Measurements from ENCODE around the gene RNF145. TPM values are rescaled to one million over a fixed set of nuclear protein-coding genes. Genes with fewer than 3 reads are reported as not detected.

The RNF145 gene
- total RNA-seq, 1 experiment from 2014 or later: 122 TPM

- no TSS peak for BruUV-seq (replicated peaks)
- Mint-ChIP-seq H3K36me3 (ENCODE audit: insufficient read depth, unreplicated experiment) (no peaks in the 10 kb centered on the region), H3K9me3 (ENCODE audit: unreplicated experiment) (no peaks in the 10 kb centered on the region), H3K27ac (ENCODE audit: low read depth, unreplicated experiment) (no peak overlapping the region), H3K4me1 (ENCODE audit: insufficient read depth, unreplicated experiment) (peaks cover 7% of the 10 kb centered on the region), H3K27me3 (ENCODE audit: insufficient read depth, unreplicated experiment) (no peaks in the 10 kb centered on the region), H3K4me3 (ENCODE audit: unreplicated experiment) (no peak overlapping the region)
- POLR2A ChIA-PET: interaction anchor here (0.7 to 1.6 kb wide), 7 partner anchors 25 to 1389 kb away, joined by 3 to 5 read pairs (median 3); partner anchors contain the start of gene LSM11
- no peak for TF ChIP-seq CTCF (IDR thresholded peaks at IDR 0.05; ENCODE audit: unreplicated experiment)
- CTCF ChIA-PET: interaction anchor here (0.6 to 3.1 kb wide), 43 partner anchors 9 to 1390 kb away, joined by 3 to 48 read pairs (median 5); no protein-coding TSS in a partner anchor
- DNase-seq (ENCODE audit: unreplicated experiment): no peak
- intact Hi-C loops (cut with micrococcal nuclease): loop anchor here (2.0 to 10.0 kb wide), 3 partner anchors 429 to 957 kb away; no protein-coding TSS in a partner anchor
Observed at GRCh38 chr5:159131951-159132350, 77.4 kb downstream of the RNF145 start.

DNA sequence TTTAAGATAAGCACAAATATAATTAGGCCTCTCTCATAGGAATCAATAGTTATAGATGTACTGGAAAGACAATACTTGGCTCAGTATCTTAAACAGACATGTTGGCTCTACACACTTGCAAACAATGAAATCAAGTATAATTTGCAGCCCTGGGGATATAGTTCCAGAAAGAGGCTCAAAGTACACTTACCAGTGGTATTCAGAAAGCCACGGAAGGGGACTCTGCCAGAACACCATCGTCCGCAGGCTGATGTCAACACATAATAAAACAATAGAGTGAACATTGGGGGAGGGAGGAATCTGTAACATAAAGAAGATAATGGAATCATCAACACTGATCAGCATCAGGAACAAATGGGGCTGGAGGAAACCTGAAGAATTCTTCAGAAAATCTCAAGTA, 78.5 kb downstream of the RNF145 start:
- DNase-seq (ENCODE audit: unreplicated experiment): no peak
- TF ChIP-seq CTCF (IDR thresholded peaks at IDR 0.05; ENCODE audit: unreplicated experiment): no peak
- ChIA-PET POLR2A (no interaction called here), CTCF (interaction anchor here (0.6 to 3.1 kb wide), 7 partner anchors 24 to 1319 kb away, joined by 3 to 33 read pairs (median 5); no protein-coding TSS in a partner anchor)
- H3K9me3 Mint-ChIP-seq (ENCODE audit: unreplicated experiment): peaks cover under 1% of the 10 kb centered on the region
- intact Hi-C loops (cut with micrococcal nuclease): loop anchor here (10.0 kb wide), 1 partner anchor 746 kb away; no protein-coding TSS in a partner anchor
- BruUV-seq (replicated peaks): no TSS peak
- no peak overlapping the region for H3K4me3 Mint-ChIP-seq (ENCODE audit: unreplicated experiment)
- no peak overlapping the region for H3K27ac Mint-ChIP-seq (ENCODE audit: low read depth, unreplicated experiment)
- peaks cover 7% of the 10 kb centered on the region for H3K4me1 Mint-ChIP-seq (ENCODE audit: insufficient read depth, unreplicated experiment)
- H3K27me3 Mint-ChIP-seq (ENCODE audit: insufficient read depth, unreplicated experiment): no peaks in the 10 kb centered on the region
- H3K36me3 Mint-ChIP-seq (ENCODE audit: insufficient read depth, unreplicated experiment): no peaks in the 10 kb centered on the region

DNA sequence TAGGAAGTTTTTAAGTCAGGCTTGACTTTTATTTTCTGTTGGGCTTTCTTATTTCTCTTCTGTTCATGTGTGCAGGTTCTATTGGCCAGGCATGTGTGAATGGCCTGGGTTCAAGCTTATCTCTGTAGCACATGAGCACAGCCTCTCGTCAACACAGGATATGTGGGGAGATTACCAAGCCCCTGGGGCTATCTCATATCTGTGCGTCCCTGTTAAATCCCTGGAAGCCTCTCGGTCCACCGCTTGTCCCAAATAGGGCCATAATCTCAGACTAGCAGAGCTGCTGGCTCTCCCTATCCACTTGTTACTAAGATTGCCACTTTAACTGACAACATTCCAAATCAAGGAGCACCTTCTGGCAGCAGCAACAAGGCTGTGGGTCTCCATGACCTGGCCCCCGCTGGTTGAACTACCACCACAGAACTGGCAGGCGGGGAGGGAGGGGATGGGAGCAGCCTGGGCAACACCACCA, 81.2 kb downstream of the RNF145 start:
- H3K27me3 Mint-ChIP-seq (ENCODE audit: insufficient read depth, unreplicated experiment): no peaks in the 10 kb centered on the region

DNA sequence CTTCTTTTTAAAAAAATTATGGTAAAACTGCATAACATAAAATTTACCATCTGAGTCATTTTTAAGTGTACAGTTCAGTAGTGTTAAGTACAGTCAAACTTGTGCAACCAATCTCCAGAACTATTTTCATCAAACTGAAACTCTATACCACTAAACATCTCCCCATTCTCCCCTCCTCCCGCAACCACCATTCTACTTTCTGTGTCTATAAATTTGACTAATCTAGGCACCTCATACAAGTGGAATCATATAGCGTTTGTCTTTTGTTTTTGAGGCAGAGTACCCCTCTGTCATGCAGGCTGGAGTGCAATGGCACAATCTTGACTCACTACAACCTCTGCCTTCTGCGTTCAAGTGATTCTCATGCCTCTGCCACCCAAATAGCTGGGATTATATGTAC, 85.7 kb downstream of the RNF145 start:
- no peak for DNase-seq (ENCODE audit: unreplicated experiment)
- POLR2A ChIA-PET: no interaction called here
- peaks cover 10% of the 10 kb centered on the region for H3K4me1 Mint-ChIP-seq (ENCODE audit: insufficient read depth, unreplicated experiment)
- H3K4me3 Mint-ChIP-seq (ENCODE audit: unreplicated experiment): no peak overlapping the region
- no peak for TF ChIP-seq CTCF (IDR thresholded peaks at IDR 0.05; ENCODE audit: unreplicated experiment)
- no peaks in the 10 kb centered on the region for H3K36me3 Mint-ChIP-seq (ENCODE audit: insufficient read depth, unreplicated experiment)
- H3K27me3 Mint-ChIP-seq (ENCODE audit: insufficient read depth, unreplicated experiment): no peaks in the 10 kb centered on the region
- H3K9me3 Mint-ChIP-seq (ENCODE audit: unreplicated experiment): peaks cover 16% of the 10 kb centered on the region
- no peak overlapping the region for H3K27ac Mint-ChIP-seq (ENCODE audit: low read depth, unreplicated experiment)
- CTCF ChIA-PET: interaction anchor here (0.6 to 3.9 kb wide), 7 partner anchors 9 to 1175 kb away, joined by 3 to 30 read pairs (median 3); no protein-coding TSS in a partner anchor
- no TSS peak for BruUV-seq (replicated peaks)
- intact Hi-C loops (cut with micrococcal nuclease): no loop called here

More for the DNA sequence above, 81.2 kb downstream of the RNF145 start:
- peaks cover 16% of the 10 kb centered on the region for H3K9me3 Mint-ChIP-seq (ENCODE audit: unreplicated experiment)
- H3K4me3 Mint-ChIP-seq (ENCODE audit: unreplicated experiment): no peak overlapping the region
- no peak overlapping the region for H3K27ac Mint-ChIP-seq (ENCODE audit: low read depth, unreplicated experiment)
- no peak for DNase-seq (ENCODE audit: unreplicated experiment)
- POLR2A ChIA-PET: interaction anchor here (0.5 kb wide), 1 partner anchor 1207 kb away, joined by 3 read pairs; no protein-coding TSS in a partner anchor
- peaks cover 7% of the 10 kb centered on the region for H3K4me1 Mint-ChIP-seq (ENCODE audit: insufficient read depth, unreplicated experiment)
- no peaks in the 10 kb centered on the region for H3K36me3 Mint-ChIP-seq (ENCODE audit: insufficient read depth, unreplicated experiment)
- CTCF ChIA-PET: interaction anchor here (0.8 to 1.5 kb wide), 3 partner anchors 433 to 1053 kb away, joined by 4 to 5 read pairs (median 5); no protein-coding TSS in a partner anchor
- BruUV-seq (replicated peaks): no TSS peak
- intact Hi-C loops (cut with micrococcal nuclease): no loop called here
- no peak for TF ChIP-seq CTCF (IDR thresholded peaks at IDR 0.05; ENCODE audit: unreplicated experiment)
